Neural progenitor cell (in vitro differentiated cells): Measurements from ENCODE around the gene UQCC2. TPM values are rescaled to one million over a fixed set of nuclear protein-coding genes. Genes with fewer than 3 reads are reported as not detected.

Experiments
- DNase-seq: peaks from one replicate; pipeline ENCODE4 v3.0.0-alpha.2; 2016; ENCODE audit warnings: low spot score
- H2AFZ ChIP-seq: fragments of 200-600 bp; sonication (generic); replicated peaks from 2 replicates; pipeline ENCODE4 v1.6.1; 2016; ENCODE audit warnings: antibody characterized with exemption
- H3F3A ChIP-seq: fragments of 200-600 bp; sonication (generic); 2 replicates; pipeline ENCODE4 v1.6.1; 2016; ENCODE audit warnings: antibody characterized with exemption, low read depth
- H3K27ac ChIP-seq: fragments of 200-600 bp; sonication (generic); 2 replicates; pipeline ENCODE4 v1.5.1; 2016; ENCODE audit warnings: mild to moderate bottlenecking
- H3K27me3 ChIP-seq: fragments of 200-600 bp; sonication (generic); 2 replicates; pipeline ENCODE4 v1.6.1; 2016; ENCODE audit warnings: mild to moderate bottlenecking, moderate library complexity
- H3K36me3 ChIP-seq: fragments of 200-600 bp; sonication (generic); 2 replicates; pipeline ENCODE4 v1.5.1; 2016
- H3K4me1 ChIP-seq: fragments of 200-600 bp; sonication (generic); 2 replicates; pipeline ENCODE4 v1.6.1; 2016; ENCODE audit warnings: mixed run types
- H3K4me2 ChIP-seq: fragments of 200-600 bp; sonication (generic); 2 replicates; pipeline ENCODE4 v1.6.1; 2016
- H3K4me3 ChIP-seq: fragments of 200-600 bp; sonication (generic); 2 replicates; pipeline ENCODE4 v1.5.1; 2016
- H3K79me2 ChIP-seq: fragments of 200-600 bp; sonication (generic); 2 replicates; pipeline ENCODE4 v1.6.1; 2016; ENCODE audit warnings: low read depth
- H3K9ac ChIP-seq: fragments of 200-600 bp; sonication (generic); 2 replicates; pipeline ENCODE4 v1.6.1; 2016
- H3K9me3 ChIP-seq: fragments of 200-600 bp; sonication (generic); 2 replicates; pipeline ENCODE4 v1.5.1; 2016; ENCODE audit warnings: low read depth
- H4K20me1 ChIP-seq: fragments of 200-600 bp; sonication (generic); 2 replicates; pipeline ENCODE4 v1.6.1; 2016; ENCODE audit warnings: low read depth
- H3K27ac Mint-ChIP-seq: 3 replicates; pipeline ENCODE4 v1.8.0; 2021; ENCODE audit warnings: mixed read lengths
- H3K27me3 Mint-ChIP-seq: 2 replicates; pipeline ENCODE4 v1.8.0; 2022; ENCODE audit warnings: low read depth, mild to moderate bottlenecking, inconsistent platforms, moderate library complexity, mixed read lengths; ENCODE audit not compliant: insufficient read depth
- H3K36me3 Mint-ChIP-seq: 3 replicates; pipeline ENCODE4 v1.8.0; 2021; ENCODE audit warnings: mixed read lengths
- H3K4me1 Mint-ChIP-seq: 3 replicates; pipeline ENCODE4 v1.8.0; 2021; ENCODE audit warnings: mixed read lengths
- H3K4me3 Mint-ChIP-seq: 3 replicates; pipeline ENCODE4 v1.8.0; 2021; ENCODE audit warnings: mild to moderate bottlenecking, moderate library complexity, mixed read lengths
- H3K9me3 Mint-ChIP-seq: 3 replicates; pipeline ENCODE4 v1.8.0; 2020; ENCODE audit warnings: mixed read lengths
- EZH2 ChIP-seq: fragments of 200-600 bp; sonication (generic); IDR thresholded peaks from 2 replicates; pipeline ENCODE4 v1.6.1; 2017; ENCODE audit warnings: antibody characterized with exemption, mild to moderate bottlenecking, moderate library complexity
- EZH2phosphoT487 ChIP-seq: fragments of 200-600 bp; sonication (generic); IDR thresholded peaks from 2 replicates; pipeline ENCODE4 v1.6.1; 2017; ENCODE audit warnings: antibody characterized with exemption
- total RNA-seq: library from RNA; depleted of rRNA; stranded (reverse); fragments of >200 nt; gene quantifications from 2 replicates; pipeline ENCODE4 v1.2.3, GENCODE V29; 2015; ENCODE audit warnings: low replicate concordance
- TF ChIP-seq, protein P1 (sequence below): fragments of 200-600 bp; sonication (generic); IDR thresholded peaks from 2 replicates; pipeline ENCODE4 v1.5.1; 2017; ENCODE audit warnings: antibody characterized with exemption, mild to moderate bottlenecking

Gene UQCC2
- total RNA-seq, 1 donor from 2014 or later = 95.9 TPM

DNA sequence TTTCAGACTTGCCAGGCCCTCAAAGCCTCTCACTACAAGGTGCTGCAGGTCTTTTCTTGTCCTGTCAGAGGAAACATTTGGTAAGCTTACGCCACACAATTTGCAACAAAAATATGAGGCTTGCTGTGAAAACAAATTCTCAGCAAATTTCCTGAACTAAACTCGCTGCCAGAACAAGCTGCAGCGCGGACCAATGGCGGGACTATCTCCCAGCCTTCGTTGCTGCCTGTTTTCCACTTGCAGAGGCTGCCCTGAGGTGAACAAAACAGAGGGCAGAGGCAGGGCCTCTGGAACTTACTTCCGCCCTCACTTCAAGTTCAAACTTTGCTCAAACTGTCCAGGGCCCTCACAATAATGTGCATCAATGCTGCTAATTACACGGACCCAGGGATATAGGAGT is 12.4 kb downstream of the UQCC2 start:
- Histone ChIP-seq H3K9ac (no peak overlapping the region), H4K20me1 (peaks cover 26% of the 10 kb centered on the region), H3K27me3 (no peaks in the 10 kb centered on the region), H3K4me2 (no peak overlapping the region), H3K4me1 (no peaks in the 10 kb centered on the region), H3K79me2 (peaks cover 6% of the 10 kb centered on the region), H3K9me3 (no peaks in the 10 kb centered on the region), H3F3A (peaks cover 18% of the 10 kb centered on the region), H3K27ac (no peak overlapping the region), H3K36me3 (peaks cover 7% of the 10 kb centered on the region), H2AFZ (no peak overlapping the region), H3K4me3 (no peak overlapping the region)
- H3K27ac Mint-ChIP-seq = no peak overlapping the region
- H3K4me3 Mint-ChIP-seq = no peak overlapping the region
- TF ChIP-seq EZH2phosphoT487 (no peak), EZH2 (no peak)
- TF ChIP-seq, protein P1, sequence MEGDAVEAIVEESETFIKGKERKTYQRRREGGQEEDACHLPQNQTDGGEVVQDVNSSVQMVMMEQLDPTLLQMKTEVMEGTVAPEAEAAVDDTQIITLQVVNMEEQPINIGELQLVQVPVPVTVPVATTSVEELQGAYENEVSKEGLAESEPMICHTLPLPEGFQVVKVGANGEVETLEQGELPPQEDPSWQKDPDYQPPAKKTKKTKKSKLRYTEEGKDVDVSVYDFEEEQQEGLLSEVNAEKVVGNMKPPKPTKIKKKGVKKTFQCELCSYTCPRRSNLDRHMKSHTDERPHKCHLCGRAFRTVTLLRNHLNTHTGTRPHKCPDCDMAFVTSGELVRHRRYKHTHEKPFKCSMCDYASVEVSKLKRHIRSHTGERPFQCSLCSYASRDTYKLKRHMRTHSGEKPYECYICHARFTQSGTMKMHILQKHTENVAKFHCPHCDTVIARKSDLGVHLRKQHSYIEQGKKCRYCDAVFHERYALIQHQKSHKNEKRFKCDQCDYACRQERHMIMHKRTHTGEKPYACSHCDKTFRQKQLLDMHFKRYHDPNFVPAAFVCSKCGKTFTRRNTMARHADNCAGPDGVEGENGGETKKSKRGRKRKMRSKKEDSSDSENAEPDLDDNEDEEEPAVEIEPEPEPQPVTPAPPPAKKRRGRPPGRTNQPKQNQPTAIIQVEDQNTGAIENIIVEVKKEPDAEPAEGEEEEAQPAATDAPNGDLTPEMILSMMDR = no peak
- H3K36me3 Mint-ChIP-seq = peaks cover 9% of the 10 kb centered on the region
- peaks cover 9% of the 10 kb centered on the region for H3K4me1 Mint-ChIP-seq
- H3K9me3 Mint-ChIP-seq = no peaks in the 10 kb centered on the region
- DNase-seq = no peak
- peaks cover 2% of the 10 kb centered on the region for H3K27me3 Mint-ChIP-seq

GRCh38 chr6:33698494-33698893 is 13.0 kb downstream of the UQCC2 start:
- TF ChIP-seq EZH2 = no peak
- Histone ChIP-seq H3K9ac (no peak overlapping the region), H3K27ac (no peak overlapping the region), H3K4me2 (no peak overlapping the region), H3K4me3 (no peak overlapping the region), H2AFZ (no peak overlapping the region), H4K20me1 (peaks cover 26% of the 10 kb centered on the region), H3K4me1 (no peaks in the 10 kb centered on the region), H3K79me2 (peaks cover 6% of the 10 kb centered on the region), H3K36me3 (peaks cover 7% of the 10 kb centered on the region), H3K9me3 (no peaks in the 10 kb centered on the region), H3F3A (peaks cover 18% of the 10 kb centered on the region), H3K27me3 (no peaks in the 10 kb centered on the region)
- Mint-ChIP-seq H3K4me3 (peak overlapping the region; percentile 8), H3K27ac (no peak overlapping the region), H3K36me3 (peaks cover 10% of the 10 kb centered on the region), H3K4me1 (peaks cover 12% of the 10 kb centered on the region), H3K9me3 (no peaks in the 10 kb centered on the region), H3K27me3 (peaks cover 2% of the 10 kb centered on the region)
- no peak for DNase-seq

DNA sequence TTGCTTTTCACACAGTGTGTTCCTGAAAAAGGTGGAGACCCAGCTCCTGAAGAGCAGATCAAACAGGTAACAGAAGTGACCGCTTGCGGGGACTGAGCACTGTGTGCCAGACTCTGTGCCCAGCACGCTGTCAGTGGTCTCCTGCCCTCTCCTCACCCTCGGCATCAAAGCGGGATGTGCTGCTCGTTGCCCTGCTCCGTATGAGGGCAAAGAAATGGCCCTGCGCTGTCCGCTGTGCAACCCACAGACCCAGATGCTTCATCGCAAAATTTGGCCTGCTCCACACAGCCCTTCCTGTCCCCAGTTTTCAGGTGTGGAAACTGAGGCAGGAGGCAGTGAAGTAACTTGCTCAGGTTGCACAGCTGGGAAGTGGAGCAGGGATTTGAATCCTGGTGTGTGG is 13.7 kb downstream of the UQCC2 start:
- H4K20me1 ChIP-seq = peaks cover 26% of the 10 kb centered on the region
- H3K9ac ChIP-seq = no peak overlapping the region
- DNase-seq = no peak
- H3K79me2 ChIP-seq = peaks cover 6% of the 10 kb centered on the region
- H3F3A ChIP-seq = peaks cover 17% of the 10 kb centered on the region
- H3K4me3 ChIP-seq = no peak overlapping the region
- no peaks in the 10 kb centered on the region for H3K4me1 ChIP-seq
- Mint-ChIP-seq H3K27ac (no peak overlapping the region), H3K4me3 (no peak overlapping the region), H3K4me1 (peaks cover 12% of the 10 kb centered on the region), H3K27me3 (peaks cover 2% of the 10 kb centered on the region), H3K36me3 (peaks cover 10% of the 10 kb centered on the region), H3K9me3 (no peaks in the 10 kb centered on the region)
- no peaks in the 10 kb centered on the region for H3K9me3 ChIP-seq
- H2AFZ ChIP-seq = no peak overlapping the region
- H3K27ac ChIP-seq = no peak overlapping the region
- H3K27me3 ChIP-seq = no peaks in the 10 kb centered on the region
- H3K36me3 ChIP-seq = peaks cover 7% of the 10 kb centered on the region
- TF ChIP-seq EZH2 = no peak
- TF ChIP-seq EZH2phosphoT487 = no peak
- TF ChIP-seq, protein P1 = no peak
- H3K4me2 ChIP-seq = no peak overlapping the region

DNA sequence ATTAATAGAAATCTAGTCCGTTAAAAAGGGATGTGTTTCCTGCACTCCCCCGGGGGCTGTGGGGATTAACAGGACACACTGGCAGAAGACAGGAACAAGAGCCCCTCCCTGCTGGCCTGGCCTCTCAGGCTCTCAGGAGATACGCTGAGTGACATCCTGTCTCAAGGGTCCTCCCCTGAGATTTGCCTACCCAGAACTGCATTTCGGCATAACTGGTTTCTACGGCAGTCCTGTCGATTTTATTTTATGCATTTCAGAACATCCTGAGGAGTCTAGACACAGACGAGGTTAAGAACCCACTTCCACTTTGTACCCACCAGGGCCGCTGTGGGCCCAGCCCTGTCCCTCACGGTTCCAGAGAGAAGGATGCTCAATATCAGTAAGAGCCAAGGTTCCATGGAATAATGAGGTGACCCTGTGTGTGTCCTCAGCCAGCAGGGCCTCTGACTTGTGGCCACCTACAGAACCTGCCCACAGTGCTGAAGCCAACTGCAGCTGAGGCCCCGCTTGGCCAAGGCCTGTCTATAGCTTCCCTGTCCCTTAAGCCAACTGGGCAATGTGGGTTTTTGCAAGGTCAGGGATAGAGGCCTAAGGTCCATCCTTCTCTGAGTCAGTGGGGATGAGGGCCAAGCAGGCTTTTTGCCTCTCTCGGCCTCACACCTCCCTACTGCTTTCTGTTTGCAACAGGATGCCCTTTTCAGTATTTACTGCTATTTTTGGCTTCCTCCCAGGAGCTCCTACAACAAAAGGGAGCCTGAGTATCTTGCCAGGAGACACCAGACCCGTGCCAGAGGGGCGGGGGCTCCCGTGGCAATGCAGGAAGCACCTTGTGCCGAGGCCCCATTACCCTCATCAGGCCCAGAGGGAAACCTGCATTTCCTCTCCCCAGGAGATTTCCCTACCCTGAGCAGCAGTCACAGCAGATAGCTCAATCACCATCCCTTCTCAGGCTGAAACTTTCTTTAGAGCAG is 14.7 kb downstream of the UQCC2 start:
- TF ChIP-seq EZH2 (no peak), EZH2phosphoT487 (no peak)
- TF ChIP-seq, protein P1 = no peak
- H3K9me3 ChIP-seq = no peaks in the 10 kb centered on the region
- no peak overlapping the region for H3K9ac ChIP-seq
- H3K27me3 ChIP-seq = no peaks in the 10 kb centered on the region
- DNase-seq = no peak
- peaks cover 6% of the 10 kb centered on the region for H3K79me2 ChIP-seq
- no peak overlapping the region for H2AFZ ChIP-seq
- no peak overlapping the region for H3K4me2 ChIP-seq
- peaks cover 10% of the 10 kb centered on the region for H3K36me3 Mint-ChIP-seq
- H3K4me1 Mint-ChIP-seq = peaks cover 17% of the 10 kb centered on the region
- peaks cover 3% of the 10 kb centered on the region for H3K4me1 ChIP-seq
- H3K36me3 ChIP-seq = peaks cover 7% of the 10 kb centered on the region
- H3K4me3 Mint-ChIP-seq = no peak overlapping the region
- H3K9me3 Mint-ChIP-seq = no peaks in the 10 kb centered on the region
- H4K20me1 ChIP-seq = peaks cover 18% of the 10 kb centered on the region
- H3F3A ChIP-seq = peaks cover 13% of the 10 kb centered on the region
- no peak overlapping the region for H3K4me3 ChIP-seq
- H3K27ac ChIP-seq = no peak overlapping the region
- peaks cover 2% of the 10 kb centered on the region for H3K27me3 Mint-ChIP-seq
- no peak overlapping the region for H3K27ac Mint-ChIP-seq
